SIG-M5 (cell line): Measurements from ENCODE around the gene MRPS27.
"Not testable (repeated sequence)": the region's sequence is repeated elsewhere in the genome, so short reads cannot be mapped to it uniquely, and the experiment has no call there.

Experiments used
- DNase-seq: peaks from one replicate; lab custom pipeline; 2025; lab: John Stamatoyannopoulos, UW

Gene MRPS27

GRCh38 chr5:72202331-72202825 is 117.7 kb downstream of the MRPS27 start:
- no peak for DNase-seq

GRCh38 chr5:72199681-72200080 is 120.4 kb downstream of the MRPS27 start:
- DNase-seq = no peak

- DNase-seq = no peak
These were observed 122.6 kb downstream of the MRPS27 start for GRCh38 chr5:72197393-72197792.

- no peak for DNase-seq
These were observed 124.5 kb downstream of the MRPS27 start for GRCh38 chr5:72195581-72195980.

- no peak for DNase-seq
These were observed 125.2 kb downstream of the MRPS27 start for GRCh38 chr5:72194846-72195245.

GRCh38 chr5:72191404-72191803 is 128.6 kb downstream of the MRPS27 start:
- no peak for DNase-seq

- DNase-seq = no peak
These were observed 130.9 kb downstream of the MRPS27 start for GRCh38 chr5:72189146-72189545.

- DNase-seq = no peak
These were observed 131.9 kb downstream of the MRPS27 start for GRCh38 chr5:72188166-72188565.

- DNase-seq = no peak
These were observed 132.5 kb downstream of the MRPS27 start for GRCh38 chr5:72187388-72188075.

GRCh38 chr5:72185496-72186329 is 134.3 kb downstream of the MRPS27 start:
- DNase-seq = no peak

GRCh38 chr5:72184408-72184807 is 135.6 kb downstream of the MRPS27 start:
- DNase-seq = no peak

GRCh38 chr5:72183101-72183520 is 136.9 kb downstream of the MRPS27 start:
- DNase-seq = no peak

GRCh38 chr5:72182686-72183085 is 137.4 kb downstream of the MRPS27 start:
- no peak for DNase-seq

GRCh38 chr5:72180925-72181324 is 139.1 kb downstream of the MRPS27 start:
- no peak for DNase-seq

- no peak for DNase-seq
These were observed 140.1 kb downstream of the MRPS27 start for GRCh38 chr5:72179816-72180440.

- DNase-seq = no peak
These were observed 140.8 kb downstream of the MRPS27 start for GRCh38 chr5:72179028-72179815.

GRCh38 chr5:72177538-72177937 is 142.5 kb downstream of the MRPS27 start:
- no peak for DNase-seq

- no peak for DNase-seq
These were observed 147.3 kb downstream of the MRPS27 start for GRCh38 chr5:72172786-72173185.

- DNase-seq = no peak
These were observed 148.4 kb downstream of the MRPS27 start for GRCh38 chr5:72171667-72172066.

GRCh38 chr5:72171181-72171580 is 148.9 kb downstream of the MRPS27 start:
- not testable (repeated sequence) for DNase-seq

GRCh38 chr5:72170101-72170500 is 149.9 kb downstream of the MRPS27 start:
- no peak for DNase-seq
